Measurements from ENCODE around the gene PSAT1. TPM values are rescaled to one million over a fixed set of nuclear protein-coding genes. Genes with fewer than 3 reads are reported as not detected.

Gene PSAT1
- total and polyA plus RNA-seq, 2 of the 13 experiments (the other 11 are each of a cell fraction or from before 2014, with no cell fraction given), result 135 to 229 TPM

DNA sequence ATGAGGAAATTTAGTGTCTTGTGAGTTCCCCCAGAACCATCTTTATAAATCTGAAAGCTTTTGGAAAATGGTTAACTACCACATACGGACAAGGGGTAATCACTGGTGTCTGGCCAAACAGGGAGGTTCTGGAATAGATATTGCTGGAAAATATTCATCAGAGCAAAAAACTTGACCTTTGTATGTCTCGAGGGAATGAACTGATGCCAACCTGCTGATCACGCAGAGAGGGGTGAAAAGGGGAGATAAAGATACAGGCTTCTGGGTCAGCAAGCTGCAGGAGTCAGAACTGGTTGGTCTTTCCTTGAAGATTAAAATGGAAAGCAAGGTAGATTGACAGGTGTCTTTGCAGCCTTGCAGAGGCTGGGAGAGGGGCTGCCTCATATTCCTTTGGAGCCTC is 35.5 kb downstream of the PSAT1 start (continued):
- TF ChIP-seq ZNF777 (CRISPR knock-in tag; IDR thresholded peaks at IDR 0.05) (no peak), ZNF879 (CRISPR knock-in tag; IDR thresholded peaks at IDR 0.05) (no peak), ZNF724P (CRISPR knock-in tag; IDR thresholded peaks at IDR 0.05; ENCODE audit: borderline replicate concordance) (no peak), GPN1 (CRISPR knock-in tag; IDR thresholded peaks at IDR 0.05; ENCODE audit: borderline replicate concordance) (no peak), NR3C1 (CRISPR knock-in tag; IDR thresholded peaks at IDR 0.05) (no peak), ETV6 (CRISPR knock-in tag; conservative IDR thresholded peaks at IDR 0.05) (no peak), TRIM24 (CRISPR knock-in tag; IDR thresholded peaks at IDR 0.05) (no peak), FIP1L1 (IDR thresholded peaks at IDR 0.05; ENCODE audit: borderline replicate concordance, insufficient read depth, low read depth, low read length) (no peak), ZKSCAN5 (CRISPR knock-in tag; IDR thresholded peaks at IDR 0.05) (no peak)
- TF ChIP-seq, protein P1, sequence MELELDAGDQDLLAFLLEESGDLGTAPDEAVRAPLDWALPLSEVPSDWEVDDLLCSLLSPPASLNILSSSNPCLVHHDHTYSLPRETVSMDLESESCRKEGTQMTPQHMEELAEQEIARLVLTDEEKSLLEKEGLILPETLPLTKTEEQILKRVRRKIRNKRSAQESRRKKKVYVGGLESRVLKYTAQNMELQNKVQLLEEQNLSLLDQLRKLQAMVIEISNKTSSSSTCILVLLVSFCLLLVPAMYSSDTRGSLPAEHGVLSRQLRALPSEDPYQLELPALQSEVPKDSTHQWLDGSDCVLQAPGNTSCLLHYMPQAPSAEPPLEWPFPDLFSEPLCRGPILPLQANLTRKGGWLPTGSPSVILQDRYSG (CRISPR knock-in tag; IDR thresholded peaks at IDR 0.05), result no peak
- TF ChIP-seq, protein P2, sequence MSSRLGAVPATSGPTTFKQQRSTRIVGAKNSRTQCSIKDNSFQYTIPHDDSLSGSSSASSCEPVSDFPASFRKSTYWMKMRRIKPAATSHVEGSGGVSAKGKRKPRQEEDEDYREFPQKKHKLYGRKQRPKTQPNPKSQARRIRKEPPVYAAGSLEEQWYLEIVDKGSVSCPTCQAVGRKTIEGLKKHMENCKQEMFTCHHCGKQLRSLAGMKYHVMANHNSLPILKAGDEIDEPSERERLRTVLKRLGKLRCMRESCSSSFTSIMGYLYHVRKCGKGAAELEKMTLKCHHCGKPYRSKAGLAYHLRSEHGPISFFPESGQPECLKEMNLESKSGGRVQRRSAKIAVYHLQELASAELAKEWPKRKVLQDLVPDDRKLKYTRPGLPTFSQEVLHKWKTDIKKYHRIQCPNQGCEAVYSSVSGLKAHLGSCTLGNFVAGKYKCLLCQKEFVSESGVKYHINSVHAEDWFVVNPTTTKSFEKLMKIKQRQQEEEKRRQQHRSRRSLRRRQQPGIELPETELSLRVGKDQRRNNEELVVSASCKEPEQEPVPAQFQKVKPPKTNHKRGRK (CRISPR knock-in tag; IDR thresholded peaks at IDR 0.05), result no peak
- TF ChIP-seq, protein P3, sequence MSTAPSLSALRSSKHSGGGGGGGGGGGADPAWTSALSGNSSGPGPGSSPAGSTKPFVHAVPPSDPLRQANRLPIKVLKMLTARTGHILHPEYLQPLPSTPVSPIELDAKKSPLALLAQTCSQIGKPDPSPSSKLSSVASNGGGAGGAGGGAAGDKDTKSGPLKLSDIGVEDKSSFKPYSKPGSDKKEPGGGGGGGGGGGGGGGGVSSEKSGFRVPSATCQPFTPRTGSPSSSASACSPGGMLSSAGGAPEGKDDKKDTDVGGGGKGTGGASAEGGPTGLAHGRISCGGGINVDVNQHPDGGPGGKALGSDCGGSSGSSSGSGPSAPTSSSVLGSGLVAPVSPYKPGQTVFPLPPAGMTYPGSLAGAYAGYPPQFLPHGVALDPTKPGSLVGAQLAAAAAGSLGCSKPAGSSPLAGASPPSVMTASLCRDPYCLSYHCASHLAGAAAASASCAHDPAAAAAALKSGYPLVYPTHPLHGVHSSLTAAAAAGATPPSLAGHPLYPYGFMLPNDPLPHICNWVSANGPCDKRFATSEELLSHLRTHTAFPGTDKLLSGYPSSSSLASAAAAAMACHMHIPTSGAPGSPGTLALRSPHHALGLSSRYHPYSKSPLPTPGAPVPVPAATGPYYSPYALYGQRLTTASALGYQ (CRISPR knock-in tag; IDR thresholded peaks at IDR 0.05), result no peak

Data from HepG2 (cell line).